Stimulated activated CD8-positive, alpha-beta memory T cell treated with anti-CD3 and anti-CD28 coated beads, Interleukin-7, amount 100 ng/mL, for 48 hours (primary cell): ENCODE measurements around the gene ZNF385C.

Experiments
- DNase-seq, 2 donors: peaks; one replicate each; pipeline ENCODE4 v3.0.0-alpha.2; 2020; ENCODE audit warnings: low read depth in 1 of 2; ENCODE audit errors: extremely low read depth in 1 of 2

ZNF385C gene

DNA sequence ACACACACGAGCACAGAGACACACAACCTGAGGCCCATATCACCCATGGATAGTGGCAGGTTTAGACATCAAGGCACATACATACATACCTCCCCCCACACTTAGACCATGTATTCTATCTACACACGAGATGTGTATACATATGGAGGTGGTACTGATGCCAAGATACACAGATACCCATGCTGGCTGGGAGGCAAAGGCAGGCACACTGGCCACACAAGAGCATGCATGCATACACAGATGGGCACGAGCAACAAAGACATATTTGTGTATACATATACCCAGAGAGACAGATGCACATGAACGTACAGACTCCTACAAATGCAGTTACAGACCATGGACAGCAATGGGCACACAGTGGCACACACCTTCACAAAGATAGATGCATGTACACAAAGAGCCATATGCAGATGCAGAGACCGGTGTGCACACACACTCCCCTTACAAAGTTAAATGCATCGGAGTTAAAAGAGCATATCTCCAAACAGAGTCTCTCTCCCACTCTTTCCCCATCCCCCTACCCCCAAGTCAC lies 45.9 kb downstream of the ZNF385C start:
- no peak for DNase-seq

DNA sequence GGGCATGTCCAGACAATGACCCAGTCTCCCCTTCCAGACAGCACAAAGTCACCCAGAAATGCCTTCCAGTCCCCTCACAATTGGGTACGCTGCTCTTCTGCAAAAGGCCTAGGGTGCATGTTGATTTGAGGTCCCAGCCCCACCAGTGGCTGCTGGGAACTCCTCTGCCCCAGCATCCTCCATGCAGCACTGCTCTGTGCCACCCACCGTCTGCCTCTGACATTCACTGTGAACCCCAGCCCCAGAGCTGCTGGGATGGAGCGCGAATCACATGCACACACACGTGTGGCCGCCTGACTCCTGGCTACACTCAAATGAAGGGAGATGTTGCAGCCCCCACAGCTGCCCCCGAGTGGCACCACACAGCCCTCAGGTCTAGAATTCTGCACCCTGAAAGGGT lies 46.6 kb downstream of the ZNF385C start:
- DNase-seq = no peak

DNA sequence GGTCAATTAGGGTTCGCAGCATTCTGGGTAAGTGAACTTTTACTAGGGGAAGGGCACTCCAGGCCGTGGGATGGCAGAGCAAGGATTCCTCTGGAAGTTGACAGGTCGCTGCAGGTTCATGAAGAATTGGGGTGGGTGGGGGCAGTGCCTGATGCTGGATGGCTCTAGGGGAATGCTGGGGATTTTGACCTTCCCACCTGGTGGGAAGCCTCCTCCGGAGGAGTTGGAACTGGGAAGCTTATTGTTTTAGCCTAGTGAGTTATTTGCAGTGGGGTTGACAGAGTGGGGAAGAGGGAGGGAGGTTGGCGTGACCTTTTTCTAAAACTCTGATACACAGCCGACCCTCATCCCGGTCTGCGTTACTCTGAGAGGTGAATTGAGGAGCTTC lies 47.3 kb downstream of the ZNF385C start:
- DNase-seq = no peak

DNA sequence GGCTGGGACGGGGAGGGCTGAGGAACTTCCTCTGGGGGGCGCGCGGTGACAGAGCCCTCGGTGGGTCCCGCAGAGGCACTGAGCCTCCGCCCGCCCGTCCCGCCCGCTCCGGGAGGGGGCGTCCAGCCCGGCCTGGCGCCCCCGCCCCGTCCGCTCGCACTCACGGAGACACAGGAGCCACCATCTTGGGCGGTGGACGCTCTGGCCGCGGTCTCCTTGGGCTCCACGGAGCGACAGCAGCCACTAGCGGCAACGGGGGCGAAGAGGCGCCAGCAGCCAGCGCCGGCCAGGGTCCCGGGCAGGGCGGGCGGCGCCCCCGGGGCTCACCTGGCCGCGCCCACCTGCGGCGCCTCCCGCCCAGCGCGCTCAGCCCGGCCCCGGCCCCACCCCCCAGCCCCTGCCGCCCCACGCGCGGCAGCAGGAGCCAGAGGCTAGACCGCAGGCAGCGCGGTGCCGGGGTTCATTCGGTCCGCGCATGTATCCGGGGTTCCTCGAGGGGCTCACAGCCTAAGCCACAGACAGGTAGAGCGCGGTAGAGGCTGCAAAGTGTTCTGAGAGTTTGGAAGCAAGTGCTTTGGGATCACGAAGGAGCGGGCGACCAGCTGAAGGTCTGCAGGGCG lies 47.8 kb downstream of the ZNF385C start, which contains the start of gene C17orf113:
Gene C17orf113 (minus strand): TSS at position 209 of the 620 bp plus-strand sequence. CDS start 7,225 bp downstream, outside the sequence.
- no peak for DNase-seq

DNA sequence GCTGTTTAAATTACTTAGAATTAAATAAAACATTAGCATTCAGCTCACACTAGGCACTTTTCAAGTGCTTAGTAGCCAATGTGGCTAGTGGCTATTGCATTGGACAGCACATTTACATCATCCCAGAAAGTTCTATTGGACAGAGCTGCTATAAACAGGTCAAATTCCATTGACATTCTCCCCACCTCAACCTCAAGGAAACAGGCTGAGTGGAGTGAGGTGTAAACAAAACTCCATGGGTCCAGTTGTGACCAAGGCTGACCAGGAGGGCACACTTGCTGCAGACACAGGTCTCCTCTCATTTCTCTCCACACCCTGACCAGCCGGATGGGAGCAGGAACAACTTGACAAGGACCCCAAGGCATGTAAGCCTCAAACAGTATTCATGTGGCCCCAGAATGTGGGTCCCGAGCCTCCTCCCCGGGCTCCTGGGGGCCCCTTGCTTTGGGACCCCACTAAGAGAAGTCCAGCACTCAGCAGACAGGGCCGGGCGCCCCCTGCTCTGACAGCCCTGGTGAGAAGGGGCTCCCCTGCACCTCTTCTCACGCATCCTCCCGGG lies 48.4 kb downstream of the ZNF385C start:
- no peak for DNase-seq

DNA sequence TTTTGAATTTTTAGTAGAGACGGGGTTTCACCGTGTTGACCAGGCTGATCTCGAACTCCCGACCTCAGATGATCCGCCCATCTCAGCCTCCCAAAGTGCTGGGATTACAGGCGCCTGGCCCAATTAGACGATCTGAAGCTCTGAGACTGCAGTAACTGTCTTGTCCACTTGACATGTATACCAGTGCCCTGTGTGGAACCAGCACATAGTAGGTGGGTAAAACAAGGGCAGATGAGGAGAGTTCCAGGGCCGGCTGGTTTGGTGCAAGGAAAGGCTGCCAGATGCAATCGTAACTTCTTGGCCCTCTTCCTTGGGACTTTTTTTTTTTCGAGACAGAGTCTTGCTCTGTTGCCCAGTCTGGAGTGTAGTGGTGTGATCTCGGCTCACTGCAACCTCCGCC lies 50.9 kb downstream of the ZNF385C start:
- DNase-seq = no peak

DNA sequence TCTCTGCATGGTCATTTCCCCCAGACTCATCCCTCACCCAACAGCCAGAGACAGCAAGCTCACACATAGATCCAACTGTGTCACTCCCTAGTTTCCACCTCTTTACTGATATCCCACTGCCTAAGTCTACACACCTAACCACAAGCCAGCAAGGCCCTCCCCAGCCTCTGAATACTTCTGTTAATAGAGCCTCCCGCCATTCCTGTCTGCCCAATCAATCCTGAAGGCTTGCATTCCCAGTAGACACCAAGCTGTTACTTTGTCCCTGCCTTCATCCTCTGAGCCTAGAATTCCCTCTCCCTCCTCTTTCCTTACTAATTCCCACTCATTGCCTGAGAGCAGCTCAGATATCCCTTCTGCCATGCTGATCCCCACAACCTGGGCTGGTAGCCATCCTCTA lies 52.6 kb downstream of the ZNF385C start:
- no peak for DNase-seq

DNA sequence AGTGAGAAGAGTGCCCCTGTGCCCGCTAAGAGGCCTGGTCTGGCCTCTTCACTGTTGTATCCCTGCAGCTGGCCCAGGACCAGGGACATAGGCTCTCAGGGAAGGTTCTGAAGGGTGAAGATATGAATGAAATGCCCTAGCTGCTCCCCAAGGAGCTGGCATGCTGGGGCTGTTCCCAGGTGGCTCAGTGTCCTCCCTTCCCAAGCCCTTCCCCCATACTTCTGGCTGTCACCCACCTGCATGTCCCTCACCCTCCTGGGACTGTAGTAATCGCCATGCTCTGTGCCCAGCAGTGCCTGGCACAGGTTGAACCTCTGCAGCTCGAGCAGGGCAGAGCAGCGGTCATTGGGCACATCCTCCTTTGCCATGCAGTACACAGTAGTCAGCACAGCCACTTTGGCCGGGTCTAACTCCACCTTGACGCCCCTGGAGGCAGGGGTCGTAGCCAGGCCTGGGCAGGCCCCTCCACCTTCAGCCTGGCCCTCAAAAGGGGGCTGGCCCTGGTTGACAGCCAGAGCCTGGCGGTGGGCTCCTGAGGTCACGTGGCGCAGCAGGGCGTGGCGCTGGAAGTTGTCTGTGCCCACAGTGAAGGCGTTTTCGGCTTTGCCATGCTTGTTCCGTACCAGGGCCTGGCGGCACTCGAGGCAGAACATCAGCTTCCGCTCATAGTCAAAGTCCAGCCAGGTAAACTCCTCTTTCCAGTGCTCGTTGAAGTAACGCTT lies 55.5 kb downstream of the ZNF385C start:
- DNase-seq = no peak

DNA sequence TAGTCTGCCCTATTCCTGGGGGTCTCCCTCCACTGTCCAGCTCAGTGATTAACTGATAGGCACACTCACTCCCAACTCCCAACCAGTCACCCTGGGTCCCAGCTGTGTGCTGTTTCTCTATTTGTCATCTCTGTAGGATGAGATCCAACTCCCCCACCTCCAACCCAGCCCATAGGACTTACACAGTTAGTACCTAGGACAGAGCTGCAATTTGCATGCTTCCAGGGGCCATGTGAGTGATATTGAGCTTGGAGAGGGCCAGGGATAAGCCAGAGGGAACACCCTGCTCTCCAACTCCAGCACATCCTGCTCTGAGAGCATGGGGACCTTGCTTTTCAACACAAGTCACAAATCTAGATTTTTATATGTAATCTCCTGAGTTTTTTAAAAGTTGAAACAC lies 56.7 kb downstream of the ZNF385C start:
- no peak for DNase-seq

DNA sequence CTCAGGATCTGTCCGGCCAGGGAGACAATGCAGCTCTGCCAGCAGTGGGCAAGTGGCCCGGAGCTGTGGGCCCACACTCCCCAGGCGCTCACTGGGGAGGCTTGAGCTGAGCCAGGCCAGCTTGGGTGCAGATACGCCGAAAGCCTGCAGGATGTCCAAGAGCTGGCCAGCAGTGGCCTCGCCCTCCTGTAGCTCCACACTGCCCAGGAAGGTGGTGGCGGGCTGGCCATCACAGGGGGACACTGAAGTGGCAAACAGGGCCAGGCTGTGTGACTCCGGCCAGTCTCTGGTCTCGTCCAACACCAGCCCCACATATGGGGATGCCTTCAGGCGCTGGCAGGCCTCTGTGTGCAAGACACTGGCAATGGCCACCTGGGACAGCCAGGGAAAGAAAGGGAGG lies 57.5 kb downstream of the ZNF385C start:
- no peak for DNase-seq

DNA sequence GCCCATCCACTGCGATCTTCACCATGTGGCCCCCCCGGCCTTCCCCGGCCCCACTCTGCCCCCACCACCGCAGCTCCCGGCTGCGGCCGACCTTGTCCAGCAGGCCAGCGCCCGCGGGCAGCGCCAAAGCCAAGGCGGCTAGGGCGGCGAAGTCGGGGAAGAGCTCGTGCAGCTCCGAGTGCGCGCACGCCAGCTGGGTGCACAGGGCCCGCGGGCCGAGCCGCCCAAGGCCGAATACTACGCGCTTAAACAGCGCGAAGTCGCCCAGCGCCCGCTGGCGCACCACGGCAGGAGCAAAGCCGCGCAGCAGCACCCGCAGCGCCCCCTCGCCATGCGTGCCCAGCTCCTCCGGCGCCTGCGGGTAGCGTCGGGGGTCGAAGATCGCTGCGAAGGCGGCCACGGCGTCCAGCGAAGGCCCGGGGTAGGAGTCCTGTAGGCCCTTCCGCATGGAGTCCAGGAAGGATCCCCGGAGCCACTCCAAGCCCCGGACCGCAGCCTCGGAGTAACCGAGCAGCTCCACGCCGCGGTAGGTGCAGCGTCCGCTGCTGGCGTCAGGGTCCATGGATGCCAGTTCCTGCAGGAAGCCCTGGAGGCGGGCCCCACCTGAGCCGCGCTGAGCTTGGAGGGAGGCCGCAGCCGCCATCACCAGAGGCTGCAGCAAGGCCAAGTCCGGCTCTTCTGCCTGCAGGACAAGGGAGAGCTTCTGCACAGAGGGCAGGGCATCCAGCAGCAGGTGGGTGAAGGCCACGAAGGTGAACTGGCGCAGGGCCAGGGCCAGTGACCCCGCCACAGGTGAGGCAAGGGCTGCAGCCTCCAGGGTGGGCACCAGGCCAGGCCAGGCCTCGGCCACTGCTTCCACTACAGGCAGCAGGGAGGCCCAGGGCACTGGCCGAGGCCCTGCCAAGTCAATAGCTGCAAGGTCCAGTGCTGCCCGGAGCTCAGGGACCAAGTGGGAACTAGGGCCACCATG lies 58.2 kb downstream of the ZNF385C start:
- DNase-seq = no peak

DNA sequence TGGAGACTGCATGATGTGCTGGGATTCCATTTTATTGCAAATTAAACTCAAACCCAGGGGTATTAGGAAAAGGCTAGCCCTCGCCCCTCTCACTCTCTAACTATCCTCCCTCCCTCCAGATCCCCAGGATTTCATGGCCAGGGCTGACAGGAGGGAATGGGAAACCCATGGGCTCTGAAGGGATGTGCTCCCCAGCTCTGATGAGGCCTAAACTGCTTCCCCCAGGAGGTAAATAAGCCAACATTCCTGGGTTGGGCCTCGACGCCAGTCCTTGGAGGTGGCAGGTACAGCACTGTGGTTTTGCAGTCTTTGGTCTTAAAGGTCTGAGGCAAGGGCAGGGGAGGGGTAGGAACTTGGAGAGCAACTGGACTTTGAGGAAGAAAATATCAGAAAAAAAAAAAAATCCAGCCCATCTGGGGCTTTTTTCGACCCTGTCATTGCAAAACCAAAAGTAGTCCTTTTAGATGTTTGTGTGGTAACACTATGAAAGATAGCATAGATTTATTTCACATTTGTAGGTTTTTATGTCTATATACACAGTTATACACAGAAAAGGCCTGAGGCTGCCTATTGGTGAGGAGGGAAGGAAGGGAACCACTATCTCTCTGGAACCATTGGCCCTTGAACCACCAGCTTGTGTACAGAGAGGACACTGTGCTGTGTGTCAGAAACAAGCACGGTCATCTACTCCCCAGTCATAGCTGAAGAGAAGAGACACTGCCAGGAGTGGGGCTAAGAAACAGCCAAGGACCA lies 59.9 kb downstream of the ZNF385C start:
- DNase-seq = no peak

DNA sequence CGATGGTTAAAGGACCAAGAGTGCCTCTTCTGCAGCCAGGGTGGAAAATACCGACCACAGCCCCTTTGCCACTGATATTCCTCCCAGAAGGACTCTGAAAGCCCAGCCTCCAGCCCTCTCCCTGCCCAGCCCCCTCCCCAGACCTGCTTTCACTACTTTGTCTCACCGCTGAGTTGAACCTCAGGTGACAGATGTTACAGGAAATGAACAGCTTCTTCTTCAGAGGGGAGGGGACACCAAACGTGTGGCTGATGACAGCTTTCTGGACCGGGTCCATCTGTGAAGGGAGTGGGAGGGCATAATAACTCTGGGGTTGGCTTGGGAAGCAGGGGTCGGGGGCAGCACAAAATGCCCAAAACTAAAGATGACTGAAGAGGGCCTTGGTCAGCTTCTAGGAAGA lies 64.2 kb downstream of the ZNF385C start:
- no peak for DNase-seq

DNA sequence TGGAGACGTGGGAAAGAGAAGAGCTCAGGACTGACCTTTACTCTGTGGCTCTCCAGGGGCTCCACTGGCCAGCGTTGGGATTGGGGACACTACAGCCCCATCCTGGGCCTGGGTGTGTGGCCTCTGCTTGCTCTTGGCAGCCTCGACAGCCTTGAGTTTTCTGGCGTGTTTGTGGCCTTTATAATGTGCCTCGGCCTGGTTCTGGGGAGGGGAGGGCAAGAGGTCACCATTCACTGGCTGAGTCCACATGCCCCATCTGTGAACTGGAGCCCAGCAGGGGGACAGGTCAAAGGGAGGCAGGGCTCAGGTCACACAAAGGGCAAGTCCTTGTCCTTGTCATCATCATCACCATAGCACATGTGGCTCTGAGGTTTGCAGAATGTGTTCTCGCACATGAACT lies 66.7 kb downstream of the ZNF385C start:
- DNase-seq = no peak

DNA sequence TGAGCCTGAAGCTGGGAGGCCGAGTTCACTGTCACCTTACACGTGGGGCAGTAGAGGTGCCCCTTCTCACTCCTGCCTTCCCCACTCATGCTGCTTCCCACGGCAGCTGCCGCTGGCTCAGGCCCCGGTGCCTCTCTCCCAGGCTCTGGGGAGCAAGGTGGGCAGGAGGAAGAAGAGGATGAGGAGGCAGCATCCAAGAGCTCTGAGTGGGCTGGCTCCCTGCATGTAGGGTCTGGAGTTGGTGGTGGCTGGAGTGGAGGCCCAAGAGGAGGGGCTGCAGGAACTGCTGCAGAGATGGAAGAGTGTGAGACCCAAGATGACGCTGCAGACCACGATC lies 69.5 kb downstream of the ZNF385C start:
- DNase-seq = no peak

DNA sequence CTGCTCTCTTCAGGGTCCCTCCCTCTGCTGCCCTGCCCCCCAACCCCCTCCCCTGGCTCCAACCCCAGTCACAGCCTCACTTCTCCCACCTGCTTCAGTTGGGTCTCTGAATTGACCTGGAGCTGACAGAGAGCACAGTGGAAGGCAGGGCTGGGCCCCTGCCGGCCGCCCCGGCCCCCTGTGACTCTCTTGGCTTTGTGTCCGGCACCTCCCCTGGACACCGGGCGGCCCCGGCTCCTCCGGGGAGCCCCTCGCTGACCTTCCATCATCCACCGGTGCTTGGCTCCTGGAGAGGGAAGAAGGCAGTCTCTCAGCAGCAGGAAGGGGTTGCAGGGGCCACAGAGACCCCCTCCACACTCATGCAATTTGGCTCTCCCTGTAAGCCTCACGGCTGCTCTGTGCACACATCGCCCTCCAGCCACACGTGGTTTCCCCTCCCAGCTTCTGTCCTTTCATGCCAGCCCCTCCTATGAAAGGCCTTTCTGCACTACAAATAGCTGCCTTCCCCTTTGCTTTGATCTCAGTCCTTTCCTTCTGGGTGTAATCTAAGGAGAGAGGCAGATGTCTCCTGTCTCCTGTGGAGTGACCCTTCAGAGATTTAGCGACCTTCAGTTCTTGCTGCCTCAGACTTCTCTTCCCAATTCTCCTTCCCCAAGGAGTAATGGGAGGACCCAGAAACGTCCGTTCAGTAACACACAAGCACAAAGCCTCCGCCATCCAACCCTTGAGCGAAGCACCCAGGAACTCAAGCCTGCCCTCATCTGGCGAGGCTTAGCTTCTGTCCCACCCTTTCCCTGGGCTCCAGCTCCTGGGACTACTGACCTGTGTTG lies 70.1 kb downstream of the ZNF385C start:
- no peak for DNase-seq

DNA sequence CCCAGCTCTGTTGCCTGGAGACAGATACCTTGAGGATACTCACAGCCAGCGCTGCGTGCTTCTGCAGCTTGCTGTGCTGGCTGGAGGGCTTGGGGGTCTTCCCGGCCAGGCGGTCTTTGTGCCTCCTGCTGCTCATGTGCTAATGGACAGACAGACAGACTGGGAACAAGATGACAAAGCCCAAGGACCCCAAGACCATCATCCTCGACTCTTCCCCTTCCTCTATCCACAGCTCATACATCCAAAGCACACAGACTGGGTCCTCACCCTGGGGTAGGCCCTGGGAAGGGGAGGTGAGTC lies 70.7 kb downstream of the ZNF385C start:
- DNase-seq = no peak

DNA sequence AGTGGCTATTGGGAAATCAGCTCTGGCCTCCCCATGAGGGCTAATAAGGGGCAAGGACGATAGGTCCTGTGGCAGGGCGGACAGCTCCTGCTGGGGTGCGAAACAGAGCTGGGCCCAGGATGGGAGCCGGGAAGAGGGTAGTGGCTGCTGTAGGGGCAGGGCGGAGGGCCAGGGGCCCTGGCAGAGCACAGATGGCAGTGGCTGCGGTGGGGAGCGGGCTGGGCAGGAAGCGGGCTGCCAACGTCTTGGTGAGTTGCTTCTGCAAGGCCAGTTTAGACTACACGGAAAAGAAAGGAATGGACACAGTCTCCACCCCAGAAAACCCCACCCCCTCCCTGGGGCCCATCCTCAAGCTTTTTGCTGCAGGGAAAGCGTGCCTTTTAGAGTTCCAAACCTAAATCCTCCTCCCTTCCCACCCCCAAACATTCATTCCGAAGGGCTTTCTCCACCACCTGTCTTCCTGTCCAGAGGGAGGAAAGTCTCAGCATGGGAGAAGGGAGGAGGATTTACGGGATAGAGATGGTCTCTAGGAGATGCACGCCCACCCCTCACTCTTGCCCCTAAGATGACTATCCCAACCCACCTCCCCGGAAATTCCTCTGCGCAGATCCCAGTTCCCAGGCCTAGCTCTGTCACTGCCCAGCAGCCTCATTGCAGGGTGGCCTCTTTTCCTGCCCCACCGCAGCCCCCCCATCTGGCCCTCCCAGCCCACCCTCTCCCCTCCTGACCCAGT lies 71.2 kb downstream of the ZNF385C start:
- DNase-seq = no peak

DNA sequence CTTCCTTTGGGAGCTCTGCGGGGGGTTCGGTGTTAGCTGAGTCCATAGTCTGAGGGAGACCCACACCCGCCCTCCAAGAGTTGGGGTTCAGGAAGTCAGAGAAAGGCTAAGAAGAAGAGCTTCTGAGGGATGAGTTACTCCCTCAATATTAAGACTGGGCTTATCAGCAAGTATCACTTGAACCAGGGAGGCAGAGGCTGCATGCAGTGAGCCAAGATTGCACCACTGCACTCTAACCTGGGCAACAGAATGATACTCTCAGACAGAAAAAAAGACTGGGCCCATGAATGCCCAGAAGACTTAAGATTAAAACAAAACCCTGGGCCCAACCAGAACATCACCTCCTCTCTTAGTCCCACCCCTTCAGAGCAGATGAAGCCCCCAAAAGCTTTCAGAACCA lies 72.3 kb downstream of the ZNF385C start:
- DNase-seq = no peak
